GM12878 (cell line): ENCODE results near the gene ANXA2R. TPM values are rescaled to one million over a fixed set of nuclear protein-coding genes. Genes with fewer than 3 reads are reported as not detected.

Source experiments
- BCL11A ChIP-seq: IDR thresholded peaks from 2 replicates; pipeline ENCODE4 v1.6.1; 2011; ENCODE audit warnings: low read depth, low read length
- CBFB ChIP-seq: IDR thresholded peaks from 2 replicates; pipeline ENCODE4 v1.6.1; 2016; ENCODE audit warnings: antibody characterized with exemption, low read depth
- CEBPZ ChIP-seq: fragments of 150-350 bp; IDR thresholded peaks from 2 replicates; pipeline ENCODE4 v1.6.1; 2016; ENCODE audit warnings: low read depth, low read length
- CTCF ChIP-seq, 3 experiments: IDR thresholded peaks in 2 of 3; conservative IDR thresholded peaks in 1 of 3; 2 replicates each; pipeline ENCODE4 v1.5.1; 2011; ENCODE audit warnings: low read depth in 3 of 3, low read length in 3 of 3, mild to moderate bottlenecking in 3 of 3, control low read depth in 2 of 3, moderate library complexity in 2 of 3, inconsistent platforms in 1 of 3, mixed read lengths in 1 of 3; ENCODE audit not compliant: control insufficient read depth in 2 of 3, insufficient read depth in 1 of 3; ENCODE audit errors: extremely low read depth in 1 of 3
- DPF2 ChIP-seq: fragments of 450-650 bp; IDR thresholded peaks from 2 replicates; pipeline ENCODE4 v1.6.1; 2017; ENCODE audit warnings: mild to moderate bottlenecking
- ETV6 ChIP-seq, 2 experiments: fragments of 450-650 bp in 1 of 2; IDR thresholded peaks in 1 of 2; conservative IDR thresholded peaks in 1 of 2; 2 replicates each; pipeline ENCODE4 v1.6.1; 2014; ENCODE audit warnings: antibody characterized with exemption in 1 of 2, borderline replicate concordance in 1 of 2, low read depth in 1 of 2, mild to moderate bottlenecking in 1 of 2, moderate library complexity in 1 of 2
- EZH2 ChIP-seq: IDR thresholded peaks from 2 replicates; pipeline ENCODE4 v1.6.1; 2012; ENCODE audit warnings: low read depth, mild to moderate bottlenecking, control low read depth, inconsistent platforms, low read length, borderline replicate concordance; ENCODE audit not compliant: control insufficient read depth
- GATAD2B ChIP-seq: fragments of 450-650 bp; conservative IDR thresholded peaks from 2 replicates; pipeline ENCODE4 v1.6.1; 2017; ENCODE audit warnings: low read depth, mild to moderate bottlenecking, moderate library complexity
- NFIC ChIP-seq: IDR thresholded peaks from 2 replicates; pipeline ENCODE4 v1.6.1; 2012; ENCODE audit warnings: low read depth, mild to moderate bottlenecking, inconsistent platforms, low read length, moderate library complexity
- POLR2A ChIP-seq: IDR thresholded peaks from 2 replicates; pipeline ENCODE4 v1.6.1; 2011; ENCODE audit warnings: low read depth, mild to moderate bottlenecking, low read length
- RBBP5 ChIP-seq: fragments of 200-600 bp; sonication (generic); conservative IDR thresholded peaks from 2 replicates; pipeline ENCODE4 v1.6.1; 2016
- RELA ChIP-seq: fragments of 450-650 bp; IDR thresholded peaks from 2 replicates; pipeline ENCODE4 v1.8.0; 2014; ENCODE audit warnings: borderline replicate concordance; ENCODE audit not compliant: partially characterized antibody
- RELB ChIP-seq: fragments of 450-650 bp; IDR thresholded peaks from 2 replicates; pipeline ENCODE4 v1.6.1; 2017; ENCODE audit warnings: low read depth, mild to moderate bottlenecking, moderate library complexity
- ZNF687 ChIP-seq: fragments of 450-650 bp; IDR thresholded peaks from 2 replicates; pipeline ENCODE4 v1.6.1; 2017; ENCODE audit warnings: mild to moderate bottlenecking, moderate library complexity
- polyA plus RNA-seq, 11 experiments: library from polyadenylated mRNA; depleted of rRNA in 4 of 11; unstranded in 6 of 11; stranded (reverse) in 5 of 11; fragments of >200 nt; fragmentation: Nextera tagmentation in 4 of 11; fragmentation: Illumina TruSeq in 1 of 11; extraction: Ambion mirVana in 4 of 11; extraction: Trizol in 1 of 11; gene quantifications; 1 replicate in 1 of 11; 2 replicates in 10 of 11; pipeline versions ENCODE4 v1.2.1 to v1.2.3, GENCODE V29; 2011 to 2016; ENCODE audit warnings: inconsistent platforms in 2 of 11, missing spikeins in 2 of 11, low read depth in 1 of 11
- total RNA-seq, 4 experiments: library from RNA; depleted of rRNA in 3 of 4; stranded (reverse); fragments of >200 nt in 3 of 4; fragmentation: Illumina TruSeq in 1 of 4; extraction: Trizol in 1 of 4; gene quantifications; 2 replicates each; pipeline versions ENCODE4 v1.2.1 to v1.2.3, GENCODE V29; 2013 to 2021
- TF ChIP-seq, protein P1 (sequence below): IDR thresholded peaks from 2 replicates; pipeline ENCODE4 v1.6.1; 2012; ENCODE audit warnings: mild to moderate bottlenecking, low read depth, low read length

Gene ANXA2R
- total and polyA plus RNA-seq, 10 of the 15 experiments (the other 5 are each of a cell fraction or from before 2014, with no cell fraction given): 2.3 to 7.8 (median 4.4) TPM

- TF ChIP-seq CTCF (IDR thresholded peaks at IDR 0.05 in 2 of 3, conservative IDR thresholded peaks at IDR 0.05 in 1 of 3; ENCODE audit: control insufficient read depth in 2 of 3, extremely low read depth in 1 of 3, insufficient read depth in 1 of 3, low read depth in 3 of 3, low read length in 3 of 3) (peak in 2 of 3 experiments; percentile 16 to 24; a peak in 2 of 6 replicates), POLR2A (peak; percentile 57), DPF2 (no peak; the same call in 1 of the 2 replicates), CEBPZ (no peak), ETV6 (conservative IDR thresholded peaks at IDR 0.05 in 1 of 2, IDR thresholded peaks at IDR 0.05 in 1 of 2; ENCODE audit: borderline replicate concordance in 1 of 2, low read depth in 1 of 2) (peak in 1 of 2 experiments; percentile 94; a peak in 2 of 4 replicates), EZH2 (no peak), NFIC (no peak), RELB (0 out of 2 replicates have a peak, but pooled peaks have one; percentile 12), RBBP5 (no peak), CBFB (peak; percentile 65; the same call in 1 of the 2 replicates), BCL11A (no peak), ZNF687 (no peak; the same call in 1 of the 2 replicates), GATAD2B (peak; percentile 46; the same call in 1 of the 2 replicates), RELA (no peak)
- TF ChIP-seq, protein P1, sequence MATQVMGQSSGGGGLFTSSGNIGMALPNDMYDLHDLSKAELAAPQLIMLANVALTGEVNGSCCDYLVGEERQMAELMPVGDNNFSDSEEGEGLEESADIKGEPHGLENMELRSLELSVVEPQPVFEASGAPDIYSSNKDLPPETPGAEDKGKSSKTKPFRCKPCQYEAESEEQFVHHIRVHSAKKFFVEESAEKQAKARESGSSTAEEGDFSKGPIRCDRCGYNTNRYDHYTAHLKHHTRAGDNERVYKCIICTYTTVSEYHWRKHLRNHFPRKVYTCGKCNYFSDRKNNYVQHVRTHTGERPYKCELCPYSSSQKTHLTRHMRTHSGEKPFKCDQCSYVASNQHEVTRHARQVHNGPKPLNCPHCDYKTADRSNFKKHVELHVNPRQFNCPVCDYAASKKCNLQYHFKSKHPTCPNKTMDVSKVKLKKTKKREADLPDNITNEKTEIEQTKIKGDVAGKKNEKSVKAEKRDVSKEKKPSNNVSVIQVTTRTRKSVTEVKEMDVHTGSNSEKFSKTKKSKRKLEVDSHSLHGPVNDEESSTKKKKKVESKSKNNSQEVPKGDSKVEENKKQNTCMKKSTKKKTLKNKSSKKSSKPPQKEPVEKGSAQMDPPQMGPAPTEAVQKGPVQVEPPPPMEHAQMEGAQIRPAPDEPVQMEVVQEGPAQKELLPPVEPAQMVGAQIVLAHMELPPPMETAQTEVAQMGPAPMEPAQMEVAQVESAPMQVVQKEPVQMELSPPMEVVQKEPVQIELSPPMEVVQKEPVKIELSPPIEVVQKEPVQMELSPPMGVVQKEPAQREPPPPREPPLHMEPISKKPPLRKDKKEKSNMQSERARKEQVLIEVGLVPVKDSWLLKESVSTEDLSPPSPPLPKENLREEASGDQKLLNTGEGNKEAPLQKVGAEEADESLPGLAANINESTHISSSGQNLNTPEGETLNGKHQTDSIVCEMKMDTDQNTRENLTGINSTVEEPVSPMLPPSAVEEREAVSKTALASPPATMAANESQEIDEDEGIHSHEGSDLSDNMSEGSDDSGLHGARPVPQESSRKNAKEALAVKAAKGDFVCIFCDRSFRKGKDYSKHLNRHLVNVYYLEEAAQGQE: no peak
These were observed 2.1 kb upstream of the ANXA2R start (continued) for GRCh38 chr5:43042176-43042625.
